SJCRH30 (cell line): ENCODE data around the gene BTNL3. TPM values are rescaled to one million over a fixed set of nuclear protein-coding genes. Genes with fewer than 3 reads are reported as not detected.

Experiments used
- DNase-seq, 2 experiments: peaks; one replicate each; pipeline ENCODE4 v3.0.0-alpha.2; 2015 to 2020
- H3K27ac ChIP-seq: fragments of 250-450 bp; sonication (Bioruptor Pico); 2 replicates; pipeline ENCODE4 v1.5.1; 2020; ENCODE audit warnings: mild to moderate bottlenecking, moderate library complexity
- H3K27me3 ChIP-seq: fragments of 250-450 bp; sonication (Bioruptor Pico); 2 replicates; pipeline ENCODE4 v1.5.1; 2020; ENCODE audit warnings: mild to moderate bottlenecking, moderate library complexity
- H3K36me3 ChIP-seq: fragments of 250-450 bp; sonication (Bioruptor Pico); 2 replicates; pipeline ENCODE4 v1.5.1; 2020; ENCODE audit warnings: mild to moderate bottlenecking, moderate library complexity
- H3K4me1 ChIP-seq: fragments of 250-450 bp; sonication (Bioruptor Pico); 2 replicates; pipeline ENCODE4 v1.5.1; 2020; ENCODE audit warnings: mild to moderate bottlenecking, moderate library complexity
- H3K4me3 ChIP-seq: fragments of 250-450 bp; sonication (Bioruptor Pico); 2 replicates; pipeline ENCODE4 v1.5.1; 2020; ENCODE audit warnings: mild to moderate bottlenecking, moderate library complexity
- H3K9me3 ChIP-seq: fragments of 250-450 bp; sonication (Bioruptor Pico); replicated peaks from 2 replicates; pipeline ENCODE4 v1.5.1; 2020; ENCODE audit warnings: mild to moderate bottlenecking, moderate library complexity
- total RNA-seq: library from RNA; depleted of rRNA; stranded (reverse); fragments of >200 nt; shearing (Covaris generic); gene quantifications from 2 replicates; pipeline ENCODE4 v1.2.3, GENCODE V29; 2014; rRNA removed

BTNL3 gene
- total RNA-seq, 1 experiment from 2014 or later, result not detected

- H3K4me1 ChIP-seq, result no peaks in the 10 kb centered on the region
- no peaks in the 10 kb centered on the region for H3K36me3 ChIP-seq
- H3K27me3 ChIP-seq, result no peaks in the 10 kb centered on the region
- DNase-seq, result no peak
- H3K4me3 ChIP-seq, result no peak overlapping the region
- H3K27ac ChIP-seq, result no peak overlapping the region
- no peaks in the 10 kb centered on the region for H3K9me3 ChIP-seq
Observed at GRCh38 chr5:181051841-181052671, 63.4 kb downstream of the BTNL3 start.

GRCh38 chr5:181052672-181053487, 64.2 kb downstream of the BTNL3 start:
- no peak for DNase-seq
- Histone ChIP-seq H3K4me3 (no peak overlapping the region), H3K4me1 (no peaks in the 10 kb centered on the region), H3K9me3 (no peaks in the 10 kb centered on the region), H3K36me3 (no peaks in the 10 kb centered on the region), H3K27me3 (no peaks in the 10 kb centered on the region), H3K27ac (no peak overlapping the region)

GRCh38 chr5:181053488-181054121, 65.0 kb downstream of the BTNL3 start:
- Histone ChIP-seq H3K9me3 (no peaks in the 10 kb centered on the region), H3K27me3 (no peaks in the 10 kb centered on the region), H3K4me1 (no peaks in the 10 kb centered on the region), H3K27ac (no peak overlapping the region), H3K36me3 (no peaks in the 10 kb centered on the region), H3K4me3 (no peak overlapping the region)
- no peak for DNase-seq

- no peak for DNase-seq
- no peak overlapping the region for H3K4me3 ChIP-seq
- H3K27ac ChIP-seq, result no peak overlapping the region
- no peaks in the 10 kb centered on the region for H3K4me1 ChIP-seq
- no peaks in the 10 kb centered on the region for H3K27me3 ChIP-seq
- H3K36me3 ChIP-seq, result no peaks in the 10 kb centered on the region
- H3K9me3 ChIP-seq, result no peaks in the 10 kb centered on the region
Observed at GRCh38 chr5:181054138-181054537, 65.5 kb downstream of the BTNL3 start.

- Histone ChIP-seq H3K36me3 (no peaks in the 10 kb centered on the region), H3K27me3 (no peaks in the 10 kb centered on the region; the same call in 1 of the 2 replicates), H3K4me1 (no peaks in the 10 kb centered on the region), H3K9me3 (no peaks in the 10 kb centered on the region), H3K4me3 (no peak overlapping the region), H3K27ac (no peak overlapping the region)
- no peak for DNase-seq
Observed at GRCh38 chr5:181054871-181055459, 66.3 kb downstream of the BTNL3 start.

Other genes with a start within 250 kb of the BTNL3 start
- gene OR2Y1, start 248.8 kb upstream of the BTNL3 start, total RNA-seq, result not detected in 2 replicates
- gene MGAT1, start 186.0 kb upstream of the BTNL3 start, total RNA-seq, result 85.6 and 88.5 TPM in 2 replicates
- gene ZFP62, start 127.6 kb upstream of the BTNL3 start, total RNA-seq, result 31.5 and 43.1 TPM in 2 replicates
- gene BTNL8, start 89.7 kb upstream of the BTNL3 start, total RNA-seq, result not detected in 2 replicates
- not detected in 2 replicates for gene BTNL9, start 51.4 kb downstream of the BTNL3 start, total RNA-seq
- 0.10 TPM in 1 of 2 replicates, not detected in the other for gene OR2V1, start 142.3 kb downstream of the BTNL3 start, total RNA-seq
- not detected in 2 replicates for gene OR2V2, start 158.7 kb downstream of the BTNL3 start, total RNA-seq
- gene TRIM7, start 216.3 kb downstream of the BTNL3 start, total RNA-seq, result 6.9 and 9.0 TPM in 2 replicates
- 15.2 and 17.8 TPM in 2 replicates for gene TRIM41, start 234.4 kb downstream of the BTNL3 start, total RNA-seq